AG04450 (cell line): ENCODE data around the gene ST6GAL1. TPM values are rescaled to one million over a fixed set of nuclear protein-coding genes. Genes with fewer than 3 reads are reported as not detected.
"Not testable (repeated sequence)": the region's sequence is repeated elsewhere in the genome, so short reads cannot be mapped to it uniquely, and the experiment has no call there.

ENCODE experiments used
- CTCF ChIA-PET: fragments of 300-600, 350-600 bp; formaldehyde crosslinking; extraction: SDS; loops from one replicate; lab custom pipeline; 2022; ENCODE audit warnings: antibody characterized with exemption, inconsistent platforms; lab: Charles Lee
- POLR2A ChIA-PET: fragments of 350-600 bp; formaldehyde crosslinking; extraction: SDS; loops from one replicate; lab custom pipeline; 2021; ENCODE audit warnings: antibody characterized with exemption, inconsistent platforms; lab: Yijun Ruan, JAX
- DNase-seq: peaks from one replicate; pipeline ENCODE4 v3.0.0-alpha.2; 2011; ENCODE audit warnings: low read depth, low spot score
- H3K27ac ChIP-seq: one replicate; pipeline ENCODE4 v1.5.1; 2012; ENCODE audit warnings: low read depth, low read length, control low read depth
- H3K27me3 ChIP-seq: one replicate; pipeline ENCODE4 v1.6.0; 2012; ENCODE audit warnings: low read length; ENCODE audit not compliant: control insufficient read depth, insufficient read depth
- H3K4me3 ChIP-seq: 2 replicates; pipeline ENCODE4 v1.5.1; 2011; ENCODE audit warnings: mild to moderate bottlenecking, low read depth, low read length, control low read depth
- H3K9me3 ChIP-seq: 2 replicates; pipeline ENCODE4 v1.5.1; 2012; ENCODE audit warnings: low read length; ENCODE audit not compliant: control insufficient read depth, insufficient read depth
- CTCF ChIP-seq: IDR thresholded peaks from 2 replicates; pipeline ENCODE4 v1.5.1; 2011; ENCODE audit warnings: low read depth, low read length, control low read depth, inconsistent platforms
- polyA plus RNA-seq: library from polyadenylated mRNA; depleted of rRNA; stranded (reverse); fragments of >200 nt; gene quantifications from 2 replicates; pipeline ENCODE4 v1.2.3, GENCODE V29; 2011

Gene ST6GAL1
- polyA plus RNA-seq, 1 experiment = 11.8 TPM

- TF ChIP-seq CTCF = no peak
- CTCF ChIA-PET = no interaction called here
- POLR2A ChIA-PET = no interaction called here
- H3K4me3 ChIP-seq = no peak overlapping the region
- H3K27me3 ChIP-seq = no peaks in the 10 kb centered on the region
- H3K27ac ChIP-seq = no peak overlapping the region
- DNase-seq = no peak
- no peaks in the 10 kb centered on the region for H3K9me3 ChIP-seq
Measured at GRCh38 chr3:186991470-186991869, 61.1 kb downstream of the ST6GAL1 start.

- H3K4me3 ChIP-seq, H3K27ac ChIP-seq, H3K27me3 ChIP-seq, H3K9me3 ChIP-seq, CTCF ChIA-PET, DNase-seq, POLR2A ChIA-PET: not testable (repeated sequence)
Measured at GRCh38 chr3:186992096-186992495, 61.8 kb downstream of the ST6GAL1 start.

- POLR2A ChIA-PET = no interaction called here
- TF ChIP-seq CTCF = no peak
- CTCF ChIA-PET = interaction anchor here (0.7 to 1.1 kb wide), 3 partner anchors 21 to 654 kb away, joined by 3 read pairs; no protein-coding TSS in a partner anchor
Measured at GRCh38 chr3:186993210-186993782, 63.0 kb downstream of the ST6GAL1 start.

GRCh38 chr3:186994000-186994955, 64.0 kb downstream of the ST6GAL1 start:
- no peak for DNase-seq
- POLR2A ChIA-PET = no interaction called here
- no peak for TF ChIP-seq CTCF
- no peaks in the 10 kb centered on the region for H3K9me3 ChIP-seq
- H3K27ac ChIP-seq = peak overlapping the region; percentile 21
- no peaks in the 10 kb centered on the region for H3K27me3 ChIP-seq
- no peak overlapping the region for H3K4me3 ChIP-seq
- CTCF ChIA-PET = interaction anchor here (0.7 to 1.1 kb wide), 3 partner anchors 22 to 655 kb away, joined by 3 read pairs; no protein-coding TSS in a partner anchor

More at GRCh38 chr3:186993210-186993782, 63.0 kb downstream of the ST6GAL1 start:
- Histone ChIP-seq H3K4me3 (no peak overlapping the region), H3K27ac (no peak overlapping the region), H3K27me3 (no peaks in the 10 kb centered on the region), H3K9me3 (no peaks in the 10 kb centered on the region)
- DNase-seq = no peak

- POLR2A ChIA-PET = no interaction called here
- DNase-seq = no peak
- Histone ChIP-seq H3K27ac (no peak overlapping the region), H3K4me3 (no peak overlapping the region), H3K27me3 (no peaks in the 10 kb centered on the region), H3K9me3 (no peaks in the 10 kb centered on the region)
- CTCF ChIA-PET = interaction anchor here (1.1 kb wide), 1 partner anchor 143 kb away, joined by 4 read pairs; the partner anchor contains the start of gene RPL39L
- no peak for TF ChIP-seq CTCF
Measured at GRCh38 chr3:186996356-186996755, 66.0 kb downstream of the ST6GAL1 start.
